Measurements from ENCODE around the gene FTCD.
A peak's percentile ranks its signal among the peaks of the same experiment; 100 is the strongest.
"Not testable (repeated sequence)": the region's sequence is repeated elsewhere in the genome, so short reads cannot be mapped to it uniquely, and the experiment has no call there.

Gene FTCD

DNA sequence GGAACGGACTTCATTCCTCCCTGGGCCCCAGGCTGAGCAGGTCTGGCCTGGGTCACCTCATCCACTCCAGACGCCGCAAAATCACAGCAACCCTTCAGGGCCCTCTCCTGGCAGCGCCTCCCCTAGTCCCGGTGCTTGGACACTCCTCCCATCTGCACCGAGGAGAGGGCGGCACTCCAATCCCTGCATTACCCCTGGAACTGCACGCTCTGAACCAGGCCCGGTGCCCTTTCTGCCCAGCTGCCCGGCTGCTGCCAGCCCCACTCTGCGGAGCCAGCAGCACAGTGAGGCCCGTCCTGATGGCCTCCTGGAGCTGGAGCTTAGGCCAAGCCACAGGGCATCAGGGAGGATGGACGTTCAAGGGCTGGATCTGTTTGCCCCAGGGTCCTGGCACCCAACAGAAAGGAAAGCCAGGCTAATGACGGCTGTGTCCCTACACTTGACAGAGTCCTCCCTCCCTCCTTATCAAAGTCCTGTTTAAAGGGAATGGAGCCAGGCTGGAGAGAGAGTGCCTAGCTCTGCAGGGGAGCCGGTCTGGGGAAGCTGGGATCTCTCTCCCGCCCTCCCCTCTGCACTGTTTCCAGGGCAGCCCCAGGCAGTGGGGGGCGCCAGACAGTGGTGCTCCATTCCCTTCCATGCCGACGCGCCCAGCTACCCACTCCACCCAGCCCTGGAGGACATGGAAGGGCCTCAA, 44.7 kb downstream of the FTCD start:
- DNase-seq (ENCODE audit: low read depth): no peak

DNA sequence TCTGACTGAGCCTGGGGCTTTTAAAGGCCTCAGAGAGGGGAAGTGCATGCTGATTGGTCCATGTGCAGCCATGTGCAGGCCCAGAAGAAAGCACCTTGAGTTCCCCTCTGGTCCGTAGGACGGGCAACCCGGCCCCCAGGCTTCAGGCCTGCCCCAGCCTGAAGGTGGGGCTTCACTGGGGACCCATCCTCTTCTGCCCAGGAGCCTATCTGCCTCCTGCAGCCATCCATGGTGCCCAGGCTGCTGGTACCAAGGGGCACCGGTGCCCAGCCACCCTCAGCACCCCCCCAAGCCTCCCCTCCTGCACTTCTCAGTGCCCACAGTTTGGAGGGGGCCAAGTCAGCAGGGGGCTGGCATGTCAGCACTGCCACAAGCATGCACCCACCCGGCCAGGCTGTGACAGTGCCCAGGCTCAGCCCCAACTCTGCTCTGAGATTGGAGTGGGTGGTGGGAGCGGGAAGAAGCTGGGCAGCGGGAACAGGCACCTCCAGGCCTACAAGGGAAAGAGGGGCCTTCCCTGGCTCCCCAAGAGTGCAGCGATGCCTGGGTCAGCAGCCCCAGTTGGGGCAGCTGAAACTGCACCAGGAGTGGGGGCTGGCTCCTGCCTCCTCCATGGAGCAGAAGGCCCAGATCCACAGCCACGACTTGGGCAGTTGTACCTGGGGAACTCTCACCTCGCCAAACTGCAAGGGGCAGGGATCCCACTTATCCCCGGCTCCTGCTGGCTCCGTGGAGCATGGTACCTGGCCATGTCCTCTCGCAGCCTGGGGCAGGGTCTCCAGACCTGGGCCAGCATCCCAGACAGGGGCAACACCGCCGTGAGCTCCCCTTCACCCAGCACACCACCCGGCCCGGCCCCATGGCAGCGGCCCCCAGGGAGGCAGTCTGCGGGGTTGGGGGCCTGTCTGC, 45.8 kb downstream of the FTCD start:
- DNase-seq (ENCODE audit: low read depth): no peak

DNA sequence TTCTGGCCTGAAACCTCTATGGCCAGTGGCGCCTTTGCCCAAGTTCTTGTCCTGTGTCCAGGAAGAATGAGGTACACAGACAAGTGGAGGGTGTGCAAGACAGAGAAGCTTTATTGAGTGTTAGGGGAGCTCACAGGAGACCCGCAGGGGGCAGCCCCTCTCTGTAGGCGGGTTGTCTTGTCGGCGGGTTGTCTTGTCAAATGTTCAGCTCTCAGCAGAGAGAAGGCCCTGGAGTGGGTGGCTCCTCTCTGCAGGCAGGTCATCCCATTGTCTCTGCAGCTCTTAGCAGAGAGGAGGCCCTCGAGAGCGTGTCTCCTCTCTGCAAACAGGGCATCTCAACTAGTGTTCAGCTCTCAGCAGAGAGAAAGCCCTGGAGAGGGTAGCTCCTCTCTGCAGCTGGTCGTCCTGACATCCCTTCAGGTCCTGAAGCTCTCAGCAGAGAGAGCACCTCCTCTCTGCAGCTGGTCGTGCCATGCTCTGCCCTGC, 46.5 kb downstream of the FTCD start:
- DNase-seq (ENCODE audit: low read depth): no peak

DNA sequence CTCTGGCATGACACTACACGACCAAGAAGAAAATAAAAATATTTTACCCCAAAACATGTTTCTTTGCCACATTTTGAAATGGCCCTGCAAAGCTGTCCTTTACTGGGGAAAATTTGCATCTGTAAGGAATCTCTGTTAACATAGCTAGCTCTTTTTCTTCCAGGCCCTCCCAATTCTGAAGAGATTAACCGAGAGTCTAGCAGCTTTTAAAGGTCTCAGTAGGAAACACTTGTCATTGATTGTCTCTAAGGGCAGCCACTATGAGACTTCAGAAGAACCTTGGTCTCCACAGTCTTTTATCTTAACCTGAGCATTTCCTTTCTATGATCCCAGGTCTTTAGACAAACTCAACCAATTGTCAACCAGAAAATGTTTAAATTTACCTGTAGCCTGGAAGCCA, 48.0 kb downstream of the FTCD start:
- DNase-seq (ENCODE audit: low read depth): not testable (repeated sequence)

DNA sequence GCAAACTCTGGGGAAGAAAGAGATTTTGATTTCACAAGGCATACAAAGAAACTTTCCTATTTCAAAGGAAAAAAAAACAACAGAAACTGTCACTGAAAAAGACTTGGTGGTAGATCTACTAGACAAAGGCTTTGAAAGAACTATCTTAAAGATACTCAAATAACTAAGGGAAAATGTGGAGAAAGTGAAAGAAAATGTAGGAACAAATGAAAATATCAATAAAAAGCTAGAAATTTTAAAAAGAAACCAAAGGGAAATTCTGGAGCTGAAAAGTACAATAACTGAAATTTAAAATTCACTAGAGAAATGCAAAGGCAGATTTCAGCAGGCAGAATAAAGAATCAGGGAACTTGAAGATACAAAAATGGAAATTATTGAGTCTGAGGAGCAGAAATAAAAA, 51.3 kb downstream of the FTCD start:
- DNase-seq (ENCODE audit: low read depth): no peak

DNA sequence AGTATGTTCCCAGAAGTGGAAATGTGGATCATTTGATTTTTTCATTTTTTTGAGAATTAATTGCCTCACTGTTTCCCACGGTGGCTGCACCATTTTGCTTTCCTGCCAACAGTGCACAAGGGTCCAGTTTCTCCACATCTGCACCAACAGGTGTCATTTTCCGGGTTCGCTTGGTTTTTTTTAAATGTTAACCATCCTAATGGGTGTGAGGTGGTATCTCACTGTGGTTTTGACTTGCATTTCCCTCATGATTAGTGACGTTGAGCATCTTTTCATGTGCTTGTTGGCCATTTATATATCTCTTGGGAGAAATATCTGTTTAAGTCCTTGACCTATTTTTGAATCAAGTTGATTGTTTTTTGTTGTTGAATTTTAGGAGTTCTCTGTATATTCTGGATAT, 54.5 kb downstream of the FTCD start:
- DNase-seq (ENCODE audit: low read depth): no peak

DNA sequence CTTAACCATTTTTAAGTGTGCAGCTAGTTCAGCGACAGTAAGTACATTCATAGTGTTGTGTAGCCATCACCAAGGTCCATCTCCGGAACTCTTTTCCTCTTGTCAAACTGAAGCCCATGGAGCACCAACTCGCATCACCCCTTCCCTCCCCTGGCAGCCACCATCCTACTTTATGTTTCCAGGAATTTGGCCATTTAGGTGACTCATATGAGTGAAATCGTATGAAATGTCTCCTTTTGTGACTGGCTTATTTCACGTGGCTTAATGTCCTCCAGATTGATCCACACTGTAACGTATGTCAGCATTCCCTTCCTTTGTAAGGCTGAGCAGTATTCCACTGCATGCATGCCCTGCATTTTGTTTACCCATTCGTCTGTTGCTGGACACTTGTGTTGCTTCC, 55.0 kb downstream of the FTCD start:
- DNase-seq (ENCODE audit: low read depth): peak; percentile 26

DNA sequence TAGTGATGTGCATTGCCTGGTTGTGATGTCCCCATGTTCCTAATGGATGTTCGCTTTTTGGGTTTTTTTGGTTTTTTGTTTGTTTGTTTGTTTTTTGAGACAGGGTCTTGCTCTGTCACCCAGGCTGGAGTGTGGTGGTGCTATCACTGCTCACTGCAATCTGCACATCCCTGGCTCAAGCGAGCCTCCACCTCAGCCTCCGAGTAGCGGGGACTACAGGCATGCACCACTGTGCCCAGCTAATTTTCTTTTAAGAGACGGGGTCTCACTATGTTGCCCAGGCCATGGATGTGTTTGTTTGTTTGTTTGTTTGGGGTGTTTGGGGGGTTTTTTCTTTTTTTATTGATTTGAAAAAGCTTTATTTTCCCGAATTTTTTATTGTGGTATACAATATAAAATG, 55.4 kb downstream of the FTCD start:
- DNase-seq (ENCODE audit: low read depth): no peak

DNA sequence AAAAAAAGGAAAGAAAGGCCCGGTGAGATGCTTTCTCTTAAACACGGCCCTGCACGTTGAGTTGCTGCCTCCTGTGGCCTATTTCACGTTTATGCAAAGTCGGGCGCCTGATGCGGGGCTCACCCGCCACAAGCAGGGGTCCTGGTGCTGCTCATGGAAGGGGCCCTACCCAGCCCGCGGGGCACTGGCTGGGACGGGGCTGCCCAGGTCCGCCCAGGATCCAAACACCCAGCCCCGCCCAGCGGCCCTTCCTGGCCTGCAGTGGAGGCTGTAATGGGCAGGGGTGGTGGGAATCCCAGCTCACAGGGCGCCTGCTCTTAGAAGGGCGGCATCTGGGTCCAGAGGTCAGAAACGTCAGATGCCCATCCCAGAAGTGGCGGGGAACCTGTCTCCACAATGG, 55.9 kb downstream of the FTCD start:
- no peak for DNase-seq (ENCODE audit: low read depth)

DNA sequence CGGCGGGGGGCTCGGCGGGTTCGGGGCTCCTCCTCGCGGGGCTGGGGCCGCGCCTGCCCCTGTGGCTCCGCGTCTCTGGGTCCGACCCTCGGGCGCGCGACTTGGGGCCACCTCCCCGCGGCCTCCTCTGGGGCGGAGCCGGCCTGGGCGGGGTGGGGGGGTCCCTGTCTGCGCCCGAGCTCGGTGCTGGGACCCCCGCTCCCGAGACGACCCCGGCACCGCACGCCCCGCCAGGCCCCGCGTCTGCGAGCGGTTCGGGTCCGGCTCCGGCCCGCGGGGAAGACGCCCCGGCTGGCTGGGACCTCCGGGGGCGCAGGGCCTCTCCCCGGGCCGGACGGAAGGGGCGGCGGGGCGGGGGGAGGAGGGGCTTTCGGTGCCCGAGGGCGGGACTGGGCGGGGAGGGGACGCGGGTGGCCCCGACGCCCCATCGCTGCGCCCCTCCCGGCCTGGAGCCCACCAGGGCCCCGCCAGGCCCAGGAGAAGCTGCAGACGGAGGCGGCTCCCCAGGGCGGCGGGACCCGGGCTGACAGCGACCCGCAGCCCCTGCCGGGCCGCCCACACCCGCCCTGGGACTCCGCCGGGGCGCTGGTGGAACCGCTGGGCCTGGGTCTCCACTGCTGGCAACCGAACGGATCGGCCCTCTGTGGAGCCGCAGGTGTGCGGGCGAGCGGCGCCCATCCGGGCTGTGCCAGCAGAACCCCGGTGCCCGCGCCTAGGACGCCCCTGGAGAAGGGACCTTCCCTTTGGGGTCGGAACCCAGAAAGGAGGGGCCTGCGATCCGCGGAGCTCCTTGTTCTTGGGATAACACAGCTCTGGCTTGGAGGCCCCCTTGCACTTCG, 56.9 kb downstream of the FTCD start:
- no peak for DNase-seq (ENCODE audit: low read depth)

DNA sequence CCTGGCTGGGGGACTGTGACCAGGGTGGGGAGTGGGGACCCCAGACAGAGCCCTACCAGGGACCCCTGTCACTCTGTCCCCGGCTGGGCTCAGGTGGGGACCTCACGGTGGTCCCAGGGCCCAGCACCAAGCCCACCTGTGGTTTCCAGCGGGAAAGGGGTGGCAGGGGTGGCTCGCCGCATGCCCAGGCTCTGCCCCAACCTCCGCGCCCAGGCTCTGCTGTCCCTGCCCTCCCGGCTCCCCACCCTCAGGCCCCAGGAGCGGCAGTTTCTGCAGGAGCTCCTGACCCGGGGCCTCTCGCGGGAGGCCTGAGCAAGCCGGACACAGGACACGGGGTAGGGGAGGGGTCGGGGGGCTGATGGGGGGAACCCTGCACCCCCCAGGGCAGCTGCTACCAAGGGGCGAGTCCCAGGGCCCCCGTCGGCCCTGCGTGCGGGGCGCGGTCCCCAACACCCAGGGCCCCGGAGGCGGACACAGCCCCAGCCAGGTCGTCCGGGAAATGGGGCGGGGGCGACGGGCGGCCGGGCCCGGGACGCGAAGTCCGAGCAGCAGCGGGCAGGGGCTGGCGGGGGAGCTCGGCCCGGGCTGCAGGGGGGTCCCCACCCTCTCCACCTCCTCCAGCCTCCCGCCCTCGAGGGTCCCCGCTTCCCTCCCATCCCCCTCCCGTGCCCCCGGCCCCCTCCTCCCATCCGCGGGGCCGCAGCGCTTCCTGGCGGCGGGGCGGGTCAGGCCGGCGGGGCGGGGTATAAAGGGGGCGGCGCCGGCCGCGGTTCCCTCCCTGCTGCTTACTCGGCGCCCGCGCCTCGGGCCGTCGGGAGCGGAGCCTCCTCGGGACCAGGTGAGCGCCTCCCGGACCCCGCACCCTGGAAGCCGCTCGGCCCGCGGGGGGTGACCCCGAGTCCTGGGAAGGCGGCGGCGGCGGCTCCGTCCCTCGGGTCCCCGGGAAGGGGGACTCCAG, 57.8 kb downstream of the FTCD start, which contains the start of gene COL6A2:
TSS of gene COL6A2 (plus strand) at position 777 of the 958 bp plus-strand sequence.
- no peak for DNase-seq (ENCODE audit: low read depth)

DNA sequence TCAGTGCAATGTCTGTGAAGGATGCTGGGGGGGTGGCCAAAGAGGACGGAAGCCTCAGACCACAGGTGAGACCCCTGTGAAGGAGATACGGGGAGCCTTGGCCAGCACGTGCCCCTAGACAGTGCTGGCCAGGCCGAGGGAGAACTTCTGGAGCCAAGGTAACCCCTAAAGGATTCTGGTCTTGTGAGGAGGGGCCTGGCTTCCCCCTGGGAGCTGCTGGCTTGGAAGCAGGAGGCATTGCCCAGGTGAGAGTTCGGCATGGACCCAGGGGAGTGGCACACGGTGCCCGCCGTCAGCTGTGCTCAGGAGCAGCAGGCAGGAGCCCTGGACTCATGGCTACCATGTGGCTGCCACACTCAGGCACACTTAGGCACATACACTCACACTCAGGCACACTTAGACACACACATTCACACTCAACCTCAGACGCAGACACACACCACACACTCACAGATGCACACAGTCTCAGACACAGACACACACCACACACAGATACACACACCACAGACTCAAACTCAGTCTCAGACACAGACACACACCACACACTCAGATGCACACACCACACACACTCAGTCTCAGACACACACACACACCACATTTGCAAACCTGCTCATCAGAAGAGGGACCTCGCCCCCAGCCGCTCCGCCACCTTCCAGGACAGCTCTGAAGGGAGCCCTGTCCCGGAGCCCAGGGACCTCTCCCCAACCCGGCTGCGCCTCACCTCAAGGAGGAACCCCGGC, 58.6 kb downstream of the FTCD start:
- DNase-seq (ENCODE audit: low read depth): no peak

DNA sequence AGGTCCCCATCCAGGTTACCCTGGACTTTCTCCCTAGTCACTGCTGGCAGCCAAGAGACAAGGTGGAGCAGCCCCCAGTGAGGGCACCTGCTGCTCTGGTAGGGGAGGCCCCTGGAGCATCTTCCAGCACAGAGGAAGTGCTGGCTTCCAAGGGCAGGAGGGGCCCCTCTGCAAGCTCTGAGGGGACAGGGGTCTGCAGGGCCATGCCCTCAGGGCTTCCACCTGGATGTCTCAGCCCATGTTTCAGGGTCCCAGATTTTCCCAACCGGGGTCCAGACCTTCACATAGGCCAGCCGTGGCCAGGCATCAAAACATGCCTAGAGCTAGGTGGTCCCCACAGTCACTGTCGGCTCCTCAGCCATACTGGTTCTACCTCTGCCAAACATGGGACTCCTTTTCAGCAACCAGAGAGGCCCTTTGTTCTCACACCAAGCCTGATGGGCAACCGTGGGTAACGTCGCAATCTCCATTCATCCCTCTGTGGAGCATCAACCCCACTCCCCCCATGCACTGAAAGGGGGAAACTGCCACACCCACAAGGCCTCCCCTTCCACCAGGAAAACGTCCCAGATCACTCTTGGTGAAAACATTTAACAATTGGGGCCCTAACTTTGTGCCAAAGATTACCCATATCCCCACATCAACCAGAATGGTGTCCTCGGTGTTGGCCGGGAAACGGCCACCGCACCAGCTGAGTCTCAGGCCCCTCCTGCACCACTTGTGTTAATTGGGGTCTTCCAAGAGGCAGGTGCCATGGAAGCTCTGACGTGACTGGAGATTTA, 59.4 kb downstream of the FTCD start:
- DNase-seq (ENCODE audit: low read depth): no peak

DNA sequence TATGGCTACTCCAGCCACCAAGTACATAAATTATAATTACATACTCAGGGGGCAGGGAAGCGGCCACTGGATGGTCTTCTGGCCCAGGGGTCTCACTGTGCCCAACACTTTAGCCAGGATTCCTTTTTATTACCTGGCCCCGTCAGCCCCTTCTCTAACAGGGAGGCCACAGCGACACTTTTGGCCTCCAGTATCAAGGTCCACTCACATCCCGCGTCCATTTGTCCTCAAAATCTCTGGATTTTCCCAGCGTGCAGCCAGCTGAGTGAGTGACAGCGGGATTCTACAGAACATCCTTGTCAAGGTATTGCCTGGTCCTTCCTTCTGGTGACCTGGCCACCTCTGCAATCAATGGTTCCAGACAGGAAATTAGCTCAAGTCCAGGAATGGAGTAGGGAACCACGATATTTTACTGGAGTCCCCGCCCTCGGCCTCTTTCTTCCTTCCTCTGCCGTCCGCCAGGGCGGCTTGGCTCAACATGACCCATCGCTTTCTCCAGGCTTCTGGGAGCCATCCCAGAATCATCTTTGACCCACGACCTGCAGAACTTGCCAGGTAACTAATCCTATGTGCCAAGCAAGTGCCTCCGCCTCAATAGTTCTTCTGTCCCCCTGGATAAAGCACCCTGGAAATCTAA, 60.2 kb downstream of the FTCD start:
- no peak for DNase-seq (ENCODE audit: low read depth)

DNA sequence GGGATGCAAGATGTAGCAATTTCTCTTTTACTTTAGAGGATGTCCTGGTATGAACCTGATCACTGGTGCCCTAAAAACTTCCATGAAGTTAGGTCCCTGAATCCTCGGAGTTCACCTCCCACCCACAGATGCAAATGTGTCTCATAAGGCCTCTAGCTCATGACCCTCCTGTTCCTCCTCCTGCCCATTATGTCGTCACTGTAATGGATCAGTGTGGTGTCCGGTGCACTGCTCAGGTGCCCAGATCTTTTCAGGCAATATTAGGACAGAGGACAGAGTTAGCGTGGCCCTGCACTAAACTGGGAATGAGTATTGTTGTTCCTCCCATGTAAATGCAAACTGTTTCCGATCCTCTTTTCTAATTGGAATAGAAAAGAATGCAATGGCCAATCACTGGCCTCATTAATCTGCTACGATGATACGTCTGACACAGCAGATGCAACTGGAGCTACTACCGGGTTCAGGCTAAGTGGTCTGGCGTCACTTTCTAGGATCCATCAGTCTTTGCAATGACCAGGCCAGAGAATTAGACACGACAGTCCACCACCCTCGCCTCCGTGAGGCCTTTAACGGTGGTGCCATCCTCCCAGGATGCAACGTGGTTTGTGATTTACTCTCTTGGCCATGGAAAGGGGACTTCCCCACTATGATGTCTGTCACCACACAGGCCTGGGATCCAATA, 60.8 kb downstream of the FTCD start:
- DNase-seq (ENCODE audit: low read depth): no peak

DNA sequence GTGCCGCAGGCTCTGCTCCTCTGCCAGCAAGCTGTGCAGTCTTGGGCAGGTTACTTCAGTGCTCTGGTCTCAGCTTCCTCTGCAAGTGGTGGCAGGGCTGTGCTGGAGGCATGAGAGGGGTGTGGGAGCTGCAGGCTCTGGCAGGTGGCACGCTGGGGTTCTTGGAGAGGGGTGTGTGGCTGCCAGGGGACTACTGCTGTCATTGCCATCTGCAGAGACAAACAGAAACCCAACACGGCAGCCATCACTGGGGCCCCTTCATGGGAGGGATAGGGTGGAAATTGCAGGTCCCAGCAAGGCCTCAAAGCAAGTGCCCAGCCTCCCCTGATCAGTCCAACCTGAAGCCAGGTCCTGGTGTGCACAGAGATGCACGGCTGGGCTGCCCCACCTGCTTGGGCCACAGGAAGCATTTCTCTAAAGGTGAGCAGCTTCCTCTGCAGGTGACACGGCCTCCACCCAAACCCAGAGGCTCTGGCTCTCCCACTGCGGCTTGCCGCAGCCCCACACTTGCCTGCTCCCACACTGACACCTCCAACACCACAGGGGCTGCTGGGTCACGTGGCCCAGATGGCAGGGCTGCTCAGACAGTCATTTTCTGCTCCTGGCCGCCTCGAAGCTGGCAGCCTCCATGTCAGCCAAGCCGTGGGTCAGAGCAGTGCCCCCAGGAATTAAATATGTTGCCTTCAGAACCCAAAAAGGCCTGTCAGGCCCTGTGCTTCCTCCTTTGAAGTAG, 61.5 kb downstream of the FTCD start:
- no peak for DNase-seq (ENCODE audit: low read depth)

DNA sequence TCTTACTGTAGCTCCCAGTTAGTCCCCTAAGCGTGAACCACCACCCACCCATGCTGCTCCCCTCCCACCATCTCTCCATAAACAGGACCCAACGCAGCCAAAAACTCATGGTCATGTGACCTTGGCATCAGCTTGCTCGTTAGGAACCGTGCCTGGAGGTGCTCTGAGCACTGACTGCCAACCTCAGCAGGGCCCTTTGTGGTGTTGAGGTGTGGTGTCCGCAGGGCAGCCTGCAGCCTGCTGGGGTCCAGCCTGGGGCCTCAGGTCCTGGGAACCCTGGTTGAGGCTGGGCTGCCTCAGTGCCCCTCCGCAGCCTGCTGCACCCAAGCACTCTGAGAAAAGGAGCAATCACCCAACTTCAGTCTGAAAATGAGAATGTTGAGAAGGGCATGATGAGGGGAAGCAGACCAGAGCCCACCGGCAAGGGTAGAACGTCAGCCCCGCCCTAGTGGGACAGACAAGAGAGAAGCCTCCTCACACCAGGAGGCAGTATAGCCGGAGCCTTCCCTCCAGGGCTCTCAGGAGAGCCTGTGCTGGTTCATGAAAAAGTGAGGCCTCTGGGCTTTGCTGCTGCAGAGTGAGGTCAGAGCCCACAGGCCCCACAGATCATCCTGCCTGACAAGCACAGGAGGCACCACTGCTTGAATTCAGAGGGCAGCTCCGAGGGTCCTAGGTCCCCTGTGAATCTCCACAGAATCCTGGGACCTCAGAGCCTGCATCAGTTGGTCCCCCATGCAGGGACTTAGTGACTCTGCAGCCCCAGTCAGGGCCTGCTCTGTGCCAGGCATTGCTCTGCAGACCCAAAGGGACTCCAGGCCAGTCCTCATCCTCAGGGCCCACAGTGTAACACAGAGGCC, 62.3 kb downstream of the FTCD start:
- no peak for DNase-seq (ENCODE audit: low read depth)
